HG02678 (cell line): ENCODE data around the gene RBBP4.
"Not testable (repeated sequence)": the region's sequence is repeated elsewhere in the genome, so short reads cannot be mapped to it uniquely, and the experiment has no call there.

Source experiments
- ATAC-seq: cut with Tn5 transposase; IDR thresholded peaks from one replicate; pipeline ENCODE4 v1.9.1; 2021; ENCODE audit warnings: mild to moderate bottlenecking, moderate library complexity; ENCODE audit not compliant: unreplicated experiment

RBBP4 gene

GRCh38 chr1:32636914-32637645 is 13.9 kb upstream of the RBBP4 start:
- ATAC-seq = no peak

- no peak for ATAC-seq
These were observed 11.4 kb upstream of the RBBP4 start for GRCh38 chr1:32639489-32640075.

DNA sequence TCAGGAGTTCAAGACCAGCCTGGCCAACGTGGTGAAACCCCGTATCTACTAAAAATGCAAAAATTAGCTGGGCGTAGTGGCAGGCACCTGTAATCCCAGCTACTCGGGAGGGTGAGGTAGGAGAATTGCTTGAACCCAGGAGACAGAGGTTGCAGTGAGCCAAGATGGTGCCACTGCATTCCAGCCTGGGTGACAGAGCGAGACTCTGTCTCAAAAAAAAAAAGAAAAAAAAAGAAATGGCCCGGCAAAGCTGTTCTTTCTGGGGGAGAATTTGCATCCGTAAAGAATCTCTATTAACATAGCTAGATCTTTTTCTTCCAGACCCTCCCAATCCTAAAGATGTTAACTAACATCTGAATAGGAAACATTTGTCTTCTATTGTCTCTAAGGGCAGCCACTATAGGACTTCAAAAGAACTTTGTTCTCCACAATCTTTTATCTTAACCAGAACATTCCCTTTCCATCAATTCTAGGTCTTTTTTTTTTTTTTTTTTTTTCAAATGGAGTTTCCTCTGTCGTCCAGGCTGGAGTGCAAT is 8.6 kb upstream of the RBBP4 start:
- not testable (repeated sequence) for ATAC-seq

DNA sequence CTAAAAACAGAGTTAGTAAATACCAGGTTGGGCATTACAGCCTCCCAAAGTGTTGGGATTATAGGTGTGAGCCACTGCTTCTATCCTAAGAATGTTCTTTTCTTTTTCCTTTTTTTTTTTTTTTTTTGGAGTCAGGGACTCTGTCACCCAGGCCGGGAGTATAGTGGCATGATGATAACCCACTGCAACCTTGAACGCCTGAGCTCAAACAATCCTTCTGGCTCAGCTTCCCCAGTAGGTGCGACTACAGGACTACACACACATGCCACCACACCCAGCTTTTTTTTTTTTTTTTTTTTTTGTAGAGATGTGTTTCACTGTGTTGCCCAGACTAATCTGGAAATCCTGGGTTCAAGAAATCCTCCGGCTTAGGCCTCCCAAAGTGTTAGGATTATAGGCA is 6.6 kb upstream of the RBBP4 start:
- no peak for ATAC-seq

- ATAC-seq = no peak
These were observed 3.5 kb upstream of the RBBP4 start for GRCh38 chr1:32647308-32648134.

GRCh38 chr1:32650248-32650751 is 708 bp upstream of the RBBP4 start, which contains the start of gene ZBTB8OS:
Gene ZBTB8OS, minus strand, starts transcription at chr1:32650550. Its CDS starts 21 bp downstream, at chr1:32650529.
- ATAC-seq = peak; percentile 60

DNA sequence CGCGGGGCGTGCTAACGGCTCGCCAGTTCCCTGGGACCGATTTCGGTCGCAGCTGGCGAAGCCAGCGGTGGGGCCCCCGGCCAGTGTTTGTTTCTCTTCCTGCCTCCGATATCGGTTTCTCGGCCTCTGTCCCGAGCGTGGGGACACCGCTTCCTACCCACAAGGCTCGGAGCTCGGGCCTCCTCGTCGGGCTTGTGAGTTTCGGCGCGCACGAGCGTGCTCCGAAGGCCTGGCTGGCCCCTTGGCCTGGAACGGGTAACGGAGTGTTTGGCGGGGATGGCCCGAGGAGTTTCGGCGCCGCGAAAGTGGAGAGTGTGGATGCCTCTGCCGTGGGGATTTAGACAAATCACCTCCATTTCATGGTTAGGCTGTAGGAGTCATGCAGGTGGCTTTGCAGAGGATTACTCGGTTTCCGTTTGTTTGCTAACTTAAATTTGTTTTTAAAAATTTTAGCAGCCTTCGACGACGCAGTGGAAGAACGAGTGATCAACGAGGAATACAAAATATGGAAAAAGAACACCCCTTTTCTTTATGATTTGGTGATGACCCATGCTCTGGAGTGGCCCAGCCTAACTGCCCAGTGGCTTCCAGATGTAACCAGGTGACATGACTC is 559 bp downstream of the RBBP4 start:
- ATAC-seq = peak; percentile 19

- ATAC-seq = no peak
These were observed 1.4 kb downstream of the RBBP4 start for GRCh38 chr1:32652244-32652962.

DNA sequence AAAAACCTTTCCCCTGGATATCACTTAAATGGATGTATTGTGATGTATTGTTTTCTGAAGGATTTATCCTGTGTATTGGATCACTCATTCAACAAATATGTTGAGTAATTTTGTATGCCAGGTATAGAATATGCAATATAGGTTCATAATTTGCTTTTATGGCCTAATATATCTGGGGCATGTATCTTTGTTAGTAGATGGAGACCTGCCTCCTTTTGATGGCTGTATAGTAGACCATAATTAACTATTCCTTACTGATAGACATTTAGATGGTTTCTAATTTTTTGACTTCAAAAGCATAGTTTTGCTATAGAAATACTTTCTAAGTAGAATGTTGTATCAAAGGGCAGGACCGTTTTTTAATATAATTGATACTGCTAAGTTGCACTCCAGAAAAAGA is 8.6 kb downstream of the RBBP4 start:
- no peak for ATAC-seq

- ATAC-seq = no peak
These were observed 14.9 kb downstream of the RBBP4 start for GRCh38 chr1:32665915-32666314.

- ATAC-seq = no peak
These were observed 16.0 kb downstream of the RBBP4 start for GRCh38 chr1:32666901-32667566.

GRCh38 chr1:32668716-32669115 is 17.7 kb downstream of the RBBP4 start:
- ATAC-seq = not testable (repeated sequence)

- ATAC-seq = no peak
These were observed 25.9 kb downstream of the RBBP4 start for GRCh38 chr1:32676945-32677344.

DNA sequence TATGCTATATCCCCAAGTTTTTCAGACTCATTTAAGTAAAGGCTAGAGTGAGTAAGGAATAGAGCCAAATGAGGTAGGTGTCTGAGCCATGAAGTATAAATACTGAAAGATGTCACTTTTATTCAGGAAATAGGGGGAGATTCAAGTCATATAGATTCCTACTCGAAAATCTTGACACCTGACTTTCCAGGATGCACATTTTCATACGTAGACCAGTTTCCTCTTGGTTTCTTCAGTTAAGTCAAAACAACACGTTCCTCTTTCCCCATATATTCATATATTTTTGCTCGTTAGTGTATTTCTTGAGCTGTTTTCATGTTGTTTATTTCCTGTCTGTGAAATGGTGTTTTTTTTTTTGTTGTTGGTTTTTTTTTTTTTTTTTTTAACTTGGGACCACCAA is 29.0 kb downstream of the RBBP4 start:
- not testable (repeated sequence) for ATAC-seq

DNA sequence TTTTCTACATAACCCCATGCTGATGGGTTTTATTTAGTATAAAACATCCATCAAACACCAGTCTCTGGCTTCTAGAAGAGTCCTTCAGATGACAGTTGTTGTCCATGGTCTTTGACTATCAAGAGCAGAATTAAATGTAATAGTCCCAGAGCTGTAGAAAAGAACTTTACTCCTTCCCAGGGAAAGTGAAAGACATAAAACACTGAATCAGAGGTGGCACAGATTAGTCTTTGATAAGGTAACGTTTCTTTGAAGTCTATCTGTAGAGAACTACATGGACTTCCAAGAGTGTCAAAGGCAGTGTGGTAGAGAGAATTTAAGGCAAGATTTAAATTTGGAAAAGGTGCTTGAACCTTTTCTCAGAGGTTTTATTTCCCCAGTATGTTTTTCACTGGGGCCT is 29.6 kb downstream of the RBBP4 start:
- no peak for ATAC-seq

DNA sequence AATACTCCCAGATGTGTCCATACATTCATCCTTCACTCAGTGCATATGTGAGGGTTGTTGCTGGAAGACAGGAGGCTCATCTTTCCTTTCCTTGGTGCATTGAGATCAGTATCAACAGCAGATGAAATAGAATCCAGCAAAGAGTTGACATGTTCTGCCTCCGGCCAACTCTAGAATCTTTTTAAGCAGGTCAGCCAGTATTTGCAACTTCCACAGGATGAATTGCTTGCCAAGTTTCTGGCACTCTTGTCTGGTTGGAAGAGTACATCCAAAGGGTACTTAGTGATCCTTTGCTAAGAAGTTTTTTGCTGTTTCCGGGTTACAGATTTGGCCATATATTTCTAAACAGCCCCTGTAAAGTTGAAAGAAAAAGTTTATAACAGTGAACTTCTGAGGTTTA is 30.5 kb downstream of the RBBP4 start:
- ATAC-seq = no peak

DNA sequence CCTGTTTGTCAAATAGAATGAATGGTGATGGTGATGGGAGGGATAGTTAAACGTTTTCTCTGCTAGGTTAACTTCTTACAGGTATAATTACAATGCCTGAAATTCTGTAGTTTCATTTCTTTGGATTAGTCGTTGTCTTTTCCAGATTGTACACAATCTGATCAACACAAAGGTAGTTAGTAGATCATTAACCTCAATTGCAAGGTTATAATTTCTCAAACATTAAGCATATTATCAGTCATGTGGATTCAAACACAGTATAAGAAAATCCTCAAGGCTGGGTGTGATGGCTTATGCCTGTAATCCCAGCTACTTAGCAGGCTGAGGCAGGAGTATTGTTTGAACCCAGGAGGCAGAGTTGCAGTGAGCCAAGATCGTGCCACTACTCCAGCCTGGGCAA is 31.0 kb downstream of the RBBP4 start:
- no peak for ATAC-seq

DNA sequence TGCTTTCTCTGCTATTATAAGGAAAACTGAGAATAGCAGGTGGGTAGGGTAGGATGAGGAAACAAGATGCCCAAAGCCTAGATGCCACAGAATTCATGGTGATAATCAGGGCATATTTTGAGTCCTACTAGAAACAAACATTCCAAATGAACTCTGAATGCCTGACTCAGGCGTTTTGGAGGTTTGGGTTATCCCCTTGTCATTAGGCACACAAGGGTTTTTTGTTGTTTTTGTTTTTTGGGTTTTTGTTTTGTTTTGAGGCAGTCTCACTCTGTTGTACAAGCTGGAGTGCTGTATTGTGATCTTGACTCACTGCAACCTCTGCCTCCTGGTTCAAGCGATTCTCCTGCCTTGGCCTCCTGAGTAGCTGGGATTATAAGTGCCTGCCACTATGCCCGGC is 32.4 kb downstream of the RBBP4 start:
- ATAC-seq = no peak

DNA sequence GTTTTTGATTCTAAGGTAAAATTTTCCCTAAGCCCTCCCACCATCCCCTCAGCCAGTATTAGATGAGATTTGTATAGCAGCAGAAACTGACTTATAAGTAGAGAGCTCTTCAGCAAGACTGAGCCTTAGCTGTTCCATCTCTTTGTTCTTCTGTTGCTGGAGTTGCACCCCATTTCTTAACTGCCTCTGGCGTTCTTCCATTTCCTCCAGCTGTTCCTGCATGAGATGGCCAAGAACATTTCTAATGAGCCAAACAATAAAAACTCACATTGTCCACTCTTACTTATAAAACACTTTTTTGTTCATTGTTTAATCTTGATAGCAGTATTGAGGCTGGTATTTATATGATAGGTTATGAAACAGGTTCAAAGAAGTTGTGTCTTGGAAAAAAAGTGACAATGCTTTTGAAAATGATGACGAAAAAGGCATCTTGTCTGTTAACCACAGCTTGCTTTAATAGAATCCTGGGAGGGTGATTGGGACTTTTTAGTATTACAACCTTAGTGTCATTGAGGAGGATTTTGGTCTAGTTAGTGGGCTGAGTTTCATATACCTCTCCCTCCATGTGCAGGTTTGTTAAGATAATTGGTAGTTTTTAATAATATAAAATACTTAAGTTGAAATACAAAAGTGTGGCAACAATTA is 33.3 kb downstream of the RBBP4 start:
- ATAC-seq = no peak
